Activated CD8-positive, alpha-beta memory T cell treated with anti-CD3 and anti-CD28 coated beads for 24 hours (primary cell): ENCODE data around the gene CD27.
A peak's percentile ranks its signal among the peaks of the same experiment; 100 is the strongest.

Experiments
- DNase-seq: peaks from one replicate; pipeline ENCODE4 v3.0.0-alpha.2; 2020

CD27 gene

DNA sequence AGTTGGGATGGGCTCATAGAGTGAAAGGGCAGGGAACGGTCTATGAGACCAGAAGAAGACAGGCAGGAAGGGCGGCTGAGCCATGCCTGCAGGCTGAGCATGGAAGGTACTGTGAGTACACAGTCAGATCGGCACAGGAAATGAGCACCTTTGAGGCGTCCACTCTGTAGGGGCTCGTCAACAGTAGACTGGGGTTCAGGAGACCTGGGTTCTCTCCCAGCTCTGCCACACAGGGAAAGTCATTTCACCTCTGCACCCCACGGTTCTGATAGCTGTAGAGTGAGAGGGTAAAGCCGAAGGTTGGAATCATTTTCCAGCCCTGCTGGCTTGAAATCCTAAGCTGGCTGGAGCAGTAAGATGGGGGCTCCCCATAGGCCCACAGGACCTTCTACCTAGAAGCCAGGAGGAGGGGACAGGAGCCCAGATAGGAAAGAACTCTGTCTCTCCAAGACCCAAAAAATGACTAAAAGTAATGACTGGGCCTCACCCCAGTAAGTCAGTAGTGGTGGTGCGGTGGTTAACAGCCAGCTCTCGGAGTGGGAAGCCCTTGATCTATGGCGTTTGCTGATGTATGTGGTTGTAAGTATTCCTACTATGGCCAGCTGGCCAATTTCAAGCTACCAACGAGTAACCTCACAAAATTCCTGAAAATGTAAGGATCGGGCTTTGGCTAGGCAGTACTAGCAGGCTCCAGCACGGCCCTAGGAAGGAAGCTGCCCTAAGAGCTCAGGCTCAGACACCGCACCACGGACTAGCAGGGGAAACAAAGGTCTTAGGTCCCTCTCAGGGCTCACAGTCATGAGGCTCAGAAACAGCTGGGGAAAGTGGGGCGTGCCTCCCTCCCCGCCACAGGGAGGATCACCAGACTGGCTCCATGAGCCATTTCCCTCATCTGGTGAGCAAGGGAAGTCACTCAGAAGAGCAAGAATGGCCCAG is 10.3 kb upstream of the CD27 start:
- DNase-seq, result peak; percentile 77

DNA sequence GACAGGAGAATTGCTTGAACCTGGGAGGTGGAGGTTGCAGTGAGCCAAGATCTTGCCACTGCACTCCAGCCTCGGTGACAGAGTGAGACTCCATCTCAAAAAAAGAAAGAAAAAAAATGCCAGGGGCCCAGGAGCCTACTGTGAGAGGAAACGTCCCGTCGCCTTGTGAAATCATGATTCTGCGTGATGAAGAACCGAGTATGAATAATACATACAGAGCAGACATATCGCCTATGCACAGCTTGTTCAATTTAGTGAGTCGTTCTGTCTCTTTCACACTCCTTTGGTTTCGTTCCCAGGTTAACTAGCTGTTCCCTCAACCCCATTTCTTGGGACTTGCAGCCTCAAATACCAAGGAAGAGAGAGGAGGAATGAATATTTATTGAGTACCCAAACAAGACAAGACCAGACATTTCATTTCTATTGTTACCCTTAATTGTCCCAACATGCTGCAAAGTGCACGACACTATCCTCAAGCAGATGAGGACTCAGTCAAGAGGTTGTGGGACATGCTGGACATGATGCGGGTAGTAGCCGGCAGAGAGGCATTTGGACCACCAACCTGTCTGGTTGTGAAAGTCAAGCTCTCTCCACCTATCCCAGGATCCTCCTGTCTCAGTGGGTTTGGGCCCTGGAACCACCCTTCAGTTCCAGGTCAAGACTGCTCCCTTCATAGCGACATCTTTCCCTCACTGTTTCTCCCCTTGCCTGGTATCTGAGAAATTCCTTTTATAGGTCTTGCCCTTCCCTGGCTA is 8.6 kb upstream of the CD27 start:
- peak; percentile 54 for DNase-seq

DNA sequence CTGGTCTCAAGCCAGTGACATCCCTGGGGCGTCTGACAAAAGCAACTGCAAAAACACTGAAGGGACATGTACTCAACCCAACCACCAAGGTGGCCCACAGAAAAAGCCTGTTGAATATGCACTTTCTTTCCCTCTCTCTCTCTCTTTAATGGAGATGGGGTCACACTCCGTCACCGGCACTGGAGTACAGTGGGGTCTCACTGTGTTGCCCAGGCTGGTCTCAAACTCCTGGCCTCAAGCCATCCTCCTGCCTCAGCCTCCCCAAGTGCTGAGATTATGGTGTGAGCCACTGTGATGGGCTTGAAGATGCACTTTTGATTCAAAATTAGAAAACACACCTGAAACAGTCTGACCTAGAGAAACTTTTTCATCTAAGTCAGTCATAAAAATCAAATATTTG is 7.2 kb upstream of the CD27 start:
- no peak for DNase-seq

DNA sequence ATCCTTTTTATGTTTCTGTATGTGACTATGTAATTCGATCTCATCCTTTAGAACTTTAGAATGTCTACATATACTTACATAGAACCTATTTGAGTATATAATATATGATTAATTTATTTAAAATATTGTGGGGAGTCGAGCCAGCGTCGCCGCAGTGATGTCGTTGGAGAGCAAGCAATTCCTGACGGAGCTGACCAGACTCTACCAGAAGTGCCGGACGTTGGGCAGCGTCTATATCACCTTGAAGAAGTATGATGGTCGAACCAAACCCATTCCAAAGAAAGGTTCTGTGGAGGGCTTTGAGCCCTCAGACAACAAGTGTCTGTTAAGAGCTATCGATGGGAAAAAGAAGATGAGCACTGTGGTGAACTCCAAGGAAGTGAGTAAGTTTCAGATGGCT is 6.4 kb upstream of the CD27 start:
- peak; percentile 55 for DNase-seq

DNA sequence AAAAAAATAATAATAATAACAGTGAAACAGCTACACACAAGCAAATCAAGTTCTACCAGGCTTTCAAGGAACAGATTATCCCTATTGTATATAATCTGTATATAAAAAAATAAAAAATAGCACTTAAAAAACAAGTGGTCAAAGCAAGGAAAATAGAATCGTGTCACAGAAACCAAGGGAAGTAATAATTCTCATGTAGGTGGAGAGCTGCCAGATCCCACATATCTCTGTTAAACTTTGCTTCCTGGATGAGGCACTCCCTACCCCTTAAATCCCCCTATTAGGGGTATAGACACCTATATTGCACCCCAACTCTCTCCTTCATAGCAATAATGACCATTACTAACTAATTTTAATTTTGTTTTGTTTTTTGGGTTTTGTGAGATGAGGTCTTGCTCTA is 4.4 kb upstream of the CD27 start:
- DNase-seq, result no peak

- no peak for DNase-seq
Observed at GRCh38 chr12:6442836-6443235, 1.9 kb upstream of the CD27 start.

DNA sequence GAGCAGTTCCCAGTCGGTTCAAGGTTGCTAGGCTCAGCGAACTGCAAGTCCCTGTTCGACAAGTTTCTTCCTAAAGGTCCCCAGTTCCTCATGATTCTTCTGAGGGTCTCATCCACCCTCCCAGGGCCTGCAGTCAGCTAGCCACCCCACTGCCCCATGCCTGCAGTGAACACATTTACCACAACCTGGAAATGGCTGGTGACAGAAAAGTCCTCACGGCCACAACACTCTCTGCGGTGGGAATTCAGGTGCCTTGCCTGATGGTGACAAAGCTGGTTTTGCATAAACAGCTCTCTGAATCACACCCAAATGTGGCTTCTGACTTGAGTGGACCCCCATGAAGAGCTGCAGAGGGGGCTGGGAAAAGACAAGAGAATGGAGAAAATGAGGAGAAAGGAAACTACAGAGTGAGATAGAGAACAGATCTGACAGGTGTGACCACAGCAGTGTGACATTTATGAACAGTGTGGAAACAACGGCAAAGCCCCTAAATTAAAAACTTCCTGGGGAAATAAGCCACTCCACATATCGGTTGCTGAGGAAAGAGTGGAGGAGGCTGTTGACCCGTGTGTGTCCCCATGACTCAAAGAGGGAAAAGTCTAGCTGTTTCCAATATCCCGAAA is 1.3 kb upstream of the CD27 start:
- DNase-seq, result no peak

- no peak for DNase-seq
Observed at GRCh38 chr12:6444031-6444430, 724 bp upstream of the CD27 start.

DNA sequence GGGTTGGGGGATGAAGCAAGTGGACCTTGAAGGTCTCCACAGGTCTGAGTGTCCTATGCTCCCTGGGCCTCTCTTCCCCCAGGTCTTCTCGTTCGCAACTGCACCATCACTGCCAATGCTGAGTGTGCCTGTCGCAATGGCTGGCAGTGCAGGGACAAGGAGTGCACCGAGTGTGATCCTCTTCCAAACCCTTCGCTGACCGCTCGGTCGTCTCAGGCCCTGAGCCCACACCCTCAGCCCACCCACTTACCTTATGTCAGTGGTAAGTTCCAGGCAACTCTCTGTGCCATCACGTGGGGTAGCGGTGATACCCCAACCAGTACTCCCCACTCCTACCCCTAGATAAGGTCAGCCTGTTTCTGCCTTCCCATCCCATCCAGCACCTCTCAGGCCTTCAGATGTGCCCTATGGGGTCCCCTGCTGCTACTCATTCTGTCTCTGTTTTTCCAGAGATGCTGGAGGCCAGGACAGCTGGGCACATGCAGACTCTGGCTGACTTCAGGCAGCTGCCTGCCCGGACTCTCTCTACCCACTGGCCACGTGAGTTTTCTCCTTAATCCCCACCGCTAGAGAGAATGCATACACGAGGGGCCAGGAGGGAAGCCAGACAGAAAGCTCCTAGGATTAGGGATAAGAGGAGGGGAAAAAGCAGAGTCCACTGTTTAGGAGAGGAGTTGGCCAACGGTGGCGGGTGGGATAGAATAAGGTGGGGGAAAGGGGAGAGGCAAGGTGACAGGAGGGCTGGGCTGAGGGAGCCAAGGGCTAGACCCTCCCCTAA is 5.5 kb downstream of the CD27 start:
- peak; percentile 68 for DNase-seq

DNA sequence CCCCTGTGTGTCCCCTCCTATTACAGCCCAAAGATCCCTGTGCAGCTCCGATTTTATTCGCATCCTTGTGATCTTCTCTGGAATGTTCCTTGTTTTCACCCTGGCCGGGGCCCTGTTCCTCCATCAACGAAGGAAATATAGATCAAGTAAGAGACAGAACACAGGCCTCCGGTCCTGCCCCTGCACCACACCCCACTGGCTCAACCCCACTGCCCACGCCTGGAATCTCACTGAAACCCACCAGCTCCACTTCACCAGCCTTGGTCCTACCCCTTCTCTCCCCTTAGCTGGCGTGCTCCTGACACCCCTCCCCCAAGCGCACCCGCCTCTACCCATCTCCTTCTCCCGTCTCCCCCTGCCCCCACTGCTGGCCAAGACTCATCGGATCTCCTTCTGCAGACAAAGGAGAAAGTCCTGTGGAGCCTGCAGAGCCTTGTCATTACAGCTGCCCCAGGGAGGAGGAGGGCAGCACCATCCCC is 6.2 kb downstream of the CD27 start:
- DNase-seq, result peak; percentile 86

DNA sequence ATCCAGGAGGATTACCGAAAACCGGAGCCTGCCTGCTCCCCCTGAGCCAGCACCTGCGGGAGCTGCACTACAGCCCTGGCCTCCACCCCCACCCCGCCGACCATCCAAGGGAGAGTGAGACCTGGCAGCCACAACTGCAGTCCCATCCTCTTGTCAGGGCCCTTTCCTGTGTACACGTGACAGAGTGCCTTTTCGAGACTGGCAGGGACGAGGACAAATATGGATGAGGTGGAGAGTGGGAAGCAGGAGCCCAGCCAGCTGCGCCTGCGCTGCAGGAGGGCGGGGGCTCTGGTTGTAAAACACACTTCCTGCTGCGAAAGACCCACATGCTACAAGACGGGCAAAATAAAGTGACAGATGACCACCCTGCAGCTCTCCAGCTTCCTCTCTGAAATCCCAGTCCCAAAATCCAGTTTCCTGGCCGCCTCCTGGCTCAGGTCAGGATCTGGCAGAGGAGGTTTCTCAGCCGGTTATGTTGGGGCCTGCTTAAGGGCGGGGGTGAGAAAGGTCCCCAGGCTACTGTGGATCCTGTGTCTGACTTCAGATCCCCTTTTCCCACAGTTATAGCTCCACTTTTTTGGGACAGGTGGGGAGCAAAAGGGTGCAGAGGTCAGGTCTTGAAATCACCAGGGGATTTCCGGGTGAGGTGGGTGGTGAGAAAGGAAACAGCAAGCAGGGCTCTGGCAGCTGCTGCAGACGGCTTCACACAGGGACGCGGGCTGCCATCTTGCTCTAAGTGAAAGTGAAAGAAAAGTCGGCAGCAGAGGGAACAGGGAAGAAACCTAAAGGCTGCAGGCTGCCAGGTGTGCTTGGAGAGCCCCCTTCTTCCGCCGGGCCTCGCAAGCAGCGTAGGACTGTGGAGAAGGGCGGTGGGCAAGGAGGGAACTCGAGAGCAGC is 6.8 kb downstream of the CD27 start, which contains the start of gene TAPBPL:
Gene TAPBPL (plus strand): TSS at position 695 of the 897 bp plus-strand sequence. CDS start 207 bp downstream, outside the sequence.
- DNase-seq, result peak; percentile 89

DNA sequence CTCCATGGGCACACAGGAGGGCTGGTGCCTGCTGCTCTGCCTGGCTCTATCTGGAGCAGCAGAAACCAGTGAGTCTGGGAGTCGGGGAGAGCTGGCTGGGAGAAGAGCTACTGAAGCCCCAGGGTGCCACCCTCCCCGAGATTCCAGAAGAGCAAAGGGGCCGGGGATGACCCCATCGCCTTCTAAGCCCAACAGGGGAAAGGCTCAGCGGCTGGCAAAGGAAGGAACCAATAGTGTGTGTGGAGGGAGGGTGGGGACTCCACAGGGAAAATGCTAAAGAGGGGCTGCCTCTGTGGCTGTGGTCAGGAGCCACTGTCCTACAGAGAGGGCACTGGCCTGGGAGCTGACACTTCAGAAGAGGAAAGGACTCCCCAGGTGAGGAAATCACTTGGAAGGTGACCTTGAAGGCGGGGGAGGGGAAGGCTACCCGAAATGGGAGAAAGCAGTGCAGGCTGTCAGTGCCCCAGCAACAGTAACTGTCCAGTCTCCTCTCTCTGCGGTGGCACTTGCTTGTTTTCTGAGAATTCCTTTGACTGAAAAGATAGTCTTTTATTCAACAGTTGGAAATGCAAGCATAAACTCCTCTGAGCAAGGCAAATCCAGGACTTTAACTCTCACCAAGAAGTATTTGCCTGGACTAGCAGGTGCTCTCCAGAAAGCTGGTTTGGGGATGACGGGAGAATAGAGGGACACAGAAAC is 7.6 kb downstream of the CD27 start:
- peak; percentile 84 for DNase-seq

- peak; percentile 81 for DNase-seq
Observed at GRCh38 chr12:6452944-6453630, 8.3 kb downstream of the CD27 start.

- peak; percentile 59 for DNase-seq
Observed at GRCh38 chr12:6457220-6457945, 12.6 kb downstream of the CD27 start.

DNA sequence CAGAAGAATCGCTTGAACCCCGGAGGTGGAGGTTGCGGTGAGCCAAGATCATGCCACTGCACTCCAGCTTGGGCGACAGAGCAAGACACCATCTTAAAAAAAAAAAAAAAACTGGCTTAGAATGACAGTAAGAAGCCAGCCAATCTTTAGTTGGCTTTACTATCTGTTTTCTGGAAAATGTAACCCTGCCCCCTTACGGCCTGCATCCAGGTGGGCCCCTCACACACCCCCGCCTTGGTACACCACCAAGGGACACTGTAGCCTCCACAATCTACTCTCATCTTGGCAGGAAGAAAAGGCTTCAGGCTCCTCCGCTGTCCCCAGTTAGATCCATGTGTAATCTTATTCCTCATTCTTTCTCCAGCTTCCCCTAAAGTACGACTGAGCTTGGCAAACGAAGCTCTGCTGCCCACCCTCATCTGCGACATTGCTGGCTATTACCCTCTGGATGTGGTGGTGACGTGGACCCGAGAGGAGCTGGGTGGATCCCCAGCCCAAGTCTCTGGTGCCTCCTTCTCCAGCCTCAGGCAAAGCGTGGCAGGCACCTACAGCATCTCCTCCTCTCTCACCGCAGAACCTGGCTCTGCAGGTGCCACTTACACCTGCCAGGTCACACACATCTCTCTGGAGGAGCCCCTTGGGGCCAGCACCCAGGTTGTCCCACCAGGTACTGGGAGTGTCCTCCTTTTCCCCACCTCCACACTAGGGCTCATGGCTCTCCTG is 13.7 kb downstream of the CD27 start:
- no peak for DNase-seq

GRCh38 chr12:6459004-6459337 is 14.2 kb downstream of the CD27 start:
- DNase-seq, result no peak

DNA sequence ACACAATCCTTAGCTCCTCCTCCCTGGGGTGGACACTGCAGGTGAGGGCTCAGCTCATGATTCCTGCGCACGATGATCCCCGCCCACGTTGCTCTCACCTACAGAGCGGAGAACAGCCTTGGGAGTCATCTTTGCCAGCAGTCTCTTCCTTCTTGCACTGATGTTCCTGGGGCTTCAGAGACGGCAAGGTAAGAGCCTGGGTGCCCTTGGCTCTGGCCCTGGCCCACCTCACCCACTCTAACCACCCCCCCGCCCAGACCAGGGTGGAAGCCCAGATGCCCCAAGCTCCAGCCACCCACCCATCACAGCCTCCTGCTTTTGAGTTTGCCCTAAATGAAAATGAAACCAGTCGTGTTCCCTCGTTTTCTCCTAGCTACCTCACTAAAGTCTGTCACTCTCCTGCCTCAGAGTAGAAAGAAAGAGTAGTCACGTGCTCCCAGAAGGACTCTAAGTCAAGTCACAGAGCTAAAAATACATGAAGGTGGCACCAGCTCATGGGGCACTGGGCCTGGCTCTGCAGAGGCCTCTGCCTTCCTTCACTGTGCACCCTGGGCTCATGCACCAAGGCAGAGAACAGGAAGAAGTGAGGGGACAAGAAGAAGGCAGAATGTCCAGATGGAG is 16.1 kb downstream of the CD27 start:
- peak; percentile 83 for DNase-seq
